ENCODE measurements around the gene CPLX3.
"Not testable (repeated sequence)": the region's sequence is repeated elsewhere in the genome, so short reads cannot be mapped to it uniquely, and the experiment has no call there.

Gene CPLX3

DNA sequence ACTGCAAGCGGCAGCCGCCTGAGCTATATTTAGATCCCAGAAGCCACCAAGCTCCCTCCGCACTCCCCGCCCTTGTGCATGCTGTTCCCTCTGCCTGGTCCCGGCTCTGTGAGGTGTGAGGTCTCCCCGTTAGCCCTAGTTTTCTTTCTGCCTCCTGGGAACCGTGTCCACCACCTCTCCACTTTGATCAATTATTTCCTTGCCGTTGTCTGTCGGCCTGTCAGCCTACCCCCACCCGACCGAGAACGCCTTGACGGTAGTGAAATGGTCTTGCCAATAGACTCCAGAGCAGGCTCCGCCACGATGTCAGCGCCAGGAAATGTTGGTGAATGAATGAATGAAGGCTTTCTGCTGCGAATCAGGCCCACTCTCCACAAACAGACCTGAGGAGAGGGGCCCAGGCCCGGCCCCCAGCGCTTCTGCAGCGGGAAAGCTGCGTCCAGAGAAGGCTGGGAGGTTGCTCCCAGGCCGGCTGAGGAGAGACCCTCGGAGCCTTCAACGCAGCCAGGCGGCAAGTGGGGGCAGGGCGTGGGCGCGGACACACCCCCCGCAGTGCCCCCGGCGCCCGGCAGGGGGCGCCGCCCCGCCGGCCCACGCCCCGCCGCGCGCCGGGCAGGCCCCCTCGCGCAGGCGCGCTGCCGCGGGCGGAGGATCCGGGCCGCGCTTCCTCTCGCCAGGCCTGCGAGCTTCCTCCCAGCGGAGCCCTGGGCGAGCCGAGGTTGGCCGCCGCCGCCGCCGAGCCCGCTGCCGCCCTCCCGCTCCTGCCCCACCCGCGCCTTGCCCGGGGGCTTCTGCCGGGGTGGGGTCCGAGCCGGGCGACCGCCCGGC is 44.8 kb upstream of the CPLX3 start, which contains the start of gene CSK:
TSS of gene CSK (plus strand) at position 650 of the 828 bp plus-strand sequence. CDS start 16,218 bp downstream, outside the sequence.
- DNase-seq (ENCODE audit: extremely low read depth, low read depth), result no peak
- TF ChIP-seq, protein P1, sequence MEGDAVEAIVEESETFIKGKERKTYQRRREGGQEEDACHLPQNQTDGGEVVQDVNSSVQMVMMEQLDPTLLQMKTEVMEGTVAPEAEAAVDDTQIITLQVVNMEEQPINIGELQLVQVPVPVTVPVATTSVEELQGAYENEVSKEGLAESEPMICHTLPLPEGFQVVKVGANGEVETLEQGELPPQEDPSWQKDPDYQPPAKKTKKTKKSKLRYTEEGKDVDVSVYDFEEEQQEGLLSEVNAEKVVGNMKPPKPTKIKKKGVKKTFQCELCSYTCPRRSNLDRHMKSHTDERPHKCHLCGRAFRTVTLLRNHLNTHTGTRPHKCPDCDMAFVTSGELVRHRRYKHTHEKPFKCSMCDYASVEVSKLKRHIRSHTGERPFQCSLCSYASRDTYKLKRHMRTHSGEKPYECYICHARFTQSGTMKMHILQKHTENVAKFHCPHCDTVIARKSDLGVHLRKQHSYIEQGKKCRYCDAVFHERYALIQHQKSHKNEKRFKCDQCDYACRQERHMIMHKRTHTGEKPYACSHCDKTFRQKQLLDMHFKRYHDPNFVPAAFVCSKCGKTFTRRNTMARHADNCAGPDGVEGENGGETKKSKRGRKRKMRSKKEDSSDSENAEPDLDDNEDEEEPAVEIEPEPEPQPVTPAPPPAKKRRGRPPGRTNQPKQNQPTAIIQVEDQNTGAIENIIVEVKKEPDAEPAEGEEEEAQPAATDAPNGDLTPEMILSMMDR (IDR thresholded peaks at IDR 0.05; ENCODE audit: low read depth, low read length), result peak; percentile 34

DNA sequence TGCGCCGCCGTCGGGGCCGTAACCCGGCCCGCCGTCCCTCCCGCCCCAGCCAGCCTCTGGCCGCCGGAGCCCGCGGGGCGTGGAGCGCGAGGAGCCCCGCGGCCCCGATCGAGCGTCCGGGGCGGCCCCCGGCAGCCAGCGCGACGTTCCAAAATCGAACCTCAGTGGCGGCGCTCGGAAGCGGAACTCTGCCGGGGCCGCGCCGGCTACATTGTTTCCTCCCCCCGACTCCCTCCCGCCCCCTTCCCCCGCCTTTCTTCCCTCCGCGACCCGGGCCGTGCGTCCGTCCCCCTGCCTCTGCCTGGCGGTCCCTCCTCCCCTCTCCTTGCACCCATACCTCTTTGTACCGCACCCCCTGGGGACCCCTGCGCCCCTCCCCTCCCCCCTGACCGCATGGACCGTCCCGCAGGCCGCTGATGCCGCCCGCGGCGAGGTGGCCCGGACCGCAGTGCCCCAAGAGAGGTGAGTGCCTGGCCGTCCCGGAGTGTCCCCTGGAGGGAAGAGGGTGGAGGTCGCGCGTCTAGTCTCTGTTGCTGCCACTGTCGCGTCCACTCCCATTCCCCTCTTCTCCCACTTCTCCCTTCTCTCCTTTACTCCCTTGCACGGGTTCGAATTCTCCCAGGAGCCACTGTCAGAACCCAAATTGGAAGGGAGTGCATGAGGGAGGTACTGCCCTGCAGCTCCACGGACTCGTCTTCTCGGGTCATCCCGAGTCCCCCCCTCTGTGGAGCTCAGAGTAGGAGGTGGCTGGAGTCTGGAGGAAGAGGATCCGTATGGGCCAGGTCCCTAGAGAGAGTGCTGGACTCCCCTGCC is 44.0 kb upstream of the CPLX3 start:
- no peak for DNase-seq (ENCODE audit: extremely low read depth, low read depth)
- TF ChIP-seq, protein P1 (IDR thresholded peaks at IDR 0.05; ENCODE audit: low read depth, low read length), result no peak

DNA sequence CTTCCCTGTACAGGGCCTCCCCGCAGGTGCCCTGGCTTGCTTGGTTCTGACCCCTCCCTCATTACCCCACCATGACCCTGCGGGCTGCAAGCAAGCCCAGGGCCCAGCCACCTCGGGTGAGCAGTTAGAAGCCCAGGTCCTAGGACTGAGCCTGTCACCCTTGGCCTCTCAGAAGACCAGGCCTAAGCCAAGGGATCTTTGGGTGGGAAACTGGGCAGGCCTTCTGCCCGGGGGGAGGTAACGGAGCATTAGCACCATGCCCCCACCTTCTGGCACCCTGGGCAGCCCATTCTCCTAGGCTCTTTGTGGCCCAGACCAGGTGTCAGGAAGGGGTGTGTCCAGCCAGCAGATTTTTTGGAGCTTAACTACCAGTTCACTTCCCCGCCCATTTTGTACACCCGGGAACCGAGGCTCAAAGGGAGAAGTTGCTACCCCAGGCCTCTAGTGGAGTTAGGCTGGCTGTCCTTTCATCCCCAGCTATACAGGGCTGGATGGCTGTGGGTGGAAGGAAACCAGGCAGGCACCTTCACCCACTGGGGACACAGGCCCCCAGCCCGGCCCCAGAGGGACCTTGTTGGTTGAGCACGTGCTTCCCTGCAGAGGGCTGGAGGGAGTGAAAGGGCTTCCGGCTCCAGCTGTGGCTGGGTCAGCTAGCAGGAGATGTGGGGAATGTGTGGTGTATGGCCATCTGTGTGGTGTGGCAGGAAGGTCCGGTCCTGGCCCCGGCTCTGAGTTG is 43.2 kb upstream of the CPLX3 start:
- TF ChIP-seq, protein P1 (IDR thresholded peaks at IDR 0.05; ENCODE audit: low read depth, low read length), result no peak
- no peak for DNase-seq (ENCODE audit: extremely low read depth, low read depth)

DNA sequence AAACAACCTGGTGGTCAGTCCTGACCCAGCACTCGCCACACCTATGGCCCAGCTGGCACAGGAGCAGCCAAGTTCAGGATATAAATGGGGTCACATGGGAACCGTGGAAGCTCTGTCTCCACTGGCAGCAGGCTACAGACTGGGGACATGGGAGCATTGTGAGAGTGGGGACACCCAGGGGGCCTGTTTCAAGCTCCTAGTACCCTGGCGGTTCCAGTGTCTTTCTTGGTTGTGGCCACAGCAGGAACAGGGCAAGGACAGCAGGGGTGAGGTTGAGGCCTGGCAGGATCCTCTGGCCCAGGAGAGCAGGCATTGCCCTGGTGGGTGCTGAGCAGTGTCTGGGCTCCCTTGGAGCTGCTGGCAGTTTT is 42.6 kb upstream of the CPLX3 start:
- DNase-seq (ENCODE audit: extremely low read depth, low read depth), result no peak
- TF ChIP-seq, protein P1 (IDR thresholded peaks at IDR 0.05; ENCODE audit: low read depth, low read length), result no peak

DNA sequence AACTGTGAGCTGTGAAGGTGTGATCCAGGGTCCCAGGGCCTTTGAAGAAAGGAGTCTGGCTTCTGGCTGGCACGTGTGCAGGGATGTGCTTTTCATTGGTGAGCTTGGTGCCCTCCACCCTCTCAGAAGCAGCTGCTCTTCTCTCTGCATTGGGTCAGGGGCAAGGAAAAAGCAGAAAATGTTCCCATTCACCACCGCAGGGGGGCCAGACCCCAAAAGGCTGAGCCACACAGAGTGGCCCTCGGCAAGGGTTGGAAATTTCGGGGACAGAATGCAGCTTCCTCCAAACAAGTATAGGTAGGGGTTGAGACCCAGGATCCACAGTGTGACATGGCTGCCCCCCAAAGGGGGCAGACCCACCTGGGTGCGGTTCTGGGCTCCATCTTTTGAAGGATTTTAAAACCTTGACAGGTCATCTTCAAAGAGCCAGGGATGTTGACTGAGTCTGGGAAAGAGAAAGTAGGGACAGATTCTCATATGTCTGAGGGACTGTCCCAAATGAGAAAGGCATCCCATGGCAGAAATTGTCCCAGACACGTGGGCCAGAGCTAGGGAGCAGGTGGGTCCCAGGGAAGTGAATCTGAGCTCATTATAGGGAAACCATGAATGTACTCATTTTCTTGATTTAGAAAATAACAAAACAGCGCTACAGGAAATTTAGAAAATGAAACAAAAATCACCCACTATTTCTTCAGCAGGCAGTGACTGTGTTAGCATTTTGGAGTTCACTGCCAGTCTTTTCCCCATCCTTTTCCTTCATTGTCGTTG is 41.8 kb upstream of the CPLX3 start:
- TF ChIP-seq, protein P1 (IDR thresholded peaks at IDR 0.05; ENCODE audit: low read depth, low read length), result no peak
- DNase-seq (ENCODE audit: extremely low read depth, low read depth), result no peak

DNA sequence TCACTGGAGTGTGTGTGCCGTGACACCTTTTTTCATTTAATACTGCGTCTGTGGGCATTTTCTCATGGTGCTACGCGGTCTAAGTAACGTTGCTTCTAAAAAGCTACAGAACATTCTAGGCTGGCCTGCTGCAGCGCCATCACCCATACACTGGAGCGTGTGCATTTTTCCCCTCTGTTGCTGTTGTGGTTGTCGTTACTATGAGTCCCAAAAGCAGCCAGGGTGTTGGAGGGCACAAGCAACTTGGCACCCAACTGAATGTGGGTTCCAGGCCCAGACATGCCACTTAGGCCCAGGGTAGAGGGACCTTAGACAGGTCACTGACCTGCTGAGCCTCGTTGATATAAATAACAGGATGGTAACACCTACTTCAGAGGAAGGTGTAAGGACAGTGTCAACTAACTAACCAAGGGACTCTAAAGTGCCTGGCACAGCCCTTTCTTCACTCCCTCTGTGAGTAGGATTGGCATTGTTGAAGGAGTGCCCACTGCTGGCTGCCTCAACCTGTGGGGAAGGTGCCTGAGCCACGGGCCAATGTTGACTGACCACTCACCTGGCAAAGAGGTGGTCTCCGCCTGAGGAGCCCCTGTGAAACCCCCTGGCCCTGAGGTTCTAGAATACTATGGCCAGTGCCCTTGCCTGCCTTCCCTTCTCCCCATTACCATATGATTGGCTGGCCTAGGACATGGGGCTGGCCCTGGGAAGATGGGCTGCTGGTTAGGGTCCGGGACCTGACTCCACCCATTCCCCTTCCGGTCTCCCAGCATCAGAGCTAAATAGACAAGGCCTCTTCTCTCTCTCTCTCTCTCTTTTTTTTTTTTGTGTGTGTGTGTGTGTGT is 41.0 kb upstream of the CPLX3 start:
- DNase-seq (ENCODE audit: extremely low read depth, low read depth), result no peak

DNA sequence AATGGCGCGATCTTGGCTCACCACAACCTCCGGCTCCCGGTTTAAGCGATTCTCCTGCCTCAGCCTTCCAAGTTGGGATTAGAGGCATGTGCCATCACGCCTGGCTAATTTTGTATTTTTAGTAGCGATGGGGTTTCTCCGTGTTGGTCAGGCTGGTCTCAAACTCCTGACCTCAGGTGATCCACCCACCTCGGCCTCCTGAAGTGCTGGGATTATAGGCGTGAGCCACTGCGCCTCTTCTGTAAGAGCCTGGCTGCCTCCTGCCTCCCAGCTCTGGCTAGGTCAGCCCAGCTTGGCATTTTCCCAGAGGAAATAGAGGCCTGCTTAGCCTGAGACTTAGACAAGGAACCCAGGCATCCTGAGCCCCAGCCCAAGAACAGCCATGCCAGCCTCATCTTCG is 40.3 kb upstream of the CPLX3 start:
- not testable (repeated sequence) for DNase-seq (ENCODE audit: extremely low read depth, low read depth)

More for the DNA sequence above, 41.0 kb upstream of the CPLX3 start:
- TF ChIP-seq, protein P1 (IDR thresholded peaks at IDR 0.05; ENCODE audit: low read depth, low read length), result no peak
